ENCODE results near the gene SCGB1D4. TPM values are rescaled to one million over a fixed set of nuclear protein-coding genes. Genes with fewer than 3 reads are reported as not detected.
A peak's percentile ranks its signal among the peaks of the same experiment; 100 is the strongest.
"Not testable (repeated sequence)": the region's sequence is repeated elsewhere in the genome, so short reads cannot be mapped to it uniquely, and the experiment has no call there.

SCGB1D4 gene, protein sequence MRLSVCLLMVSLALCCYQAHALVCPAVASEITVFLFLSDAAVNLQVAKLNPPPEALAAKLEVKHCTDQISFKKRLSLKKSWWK
- not detected in 2 replicates for total RNA-seq (2014; rRNA removed)
- not detected for polyA plus RNA-seq (2012)

GRCh38 chr11:62298975-62299374 is at the start of gene SCGB1D4:
Gene SCGB1D4, minus strand, starts transcription at chr11:62299075. Its CDS starts 65 bp downstream, at chr11:62299010.
- no peak for DNase-seq (ENCODE audit: low read depth)

- no peak for DNase-seq (ENCODE audit: low read depth)
Observed at GRCh38 chr11:62345861-62346260, 47.0 kb upstream of the SCGB1D4 start.

DNA sequence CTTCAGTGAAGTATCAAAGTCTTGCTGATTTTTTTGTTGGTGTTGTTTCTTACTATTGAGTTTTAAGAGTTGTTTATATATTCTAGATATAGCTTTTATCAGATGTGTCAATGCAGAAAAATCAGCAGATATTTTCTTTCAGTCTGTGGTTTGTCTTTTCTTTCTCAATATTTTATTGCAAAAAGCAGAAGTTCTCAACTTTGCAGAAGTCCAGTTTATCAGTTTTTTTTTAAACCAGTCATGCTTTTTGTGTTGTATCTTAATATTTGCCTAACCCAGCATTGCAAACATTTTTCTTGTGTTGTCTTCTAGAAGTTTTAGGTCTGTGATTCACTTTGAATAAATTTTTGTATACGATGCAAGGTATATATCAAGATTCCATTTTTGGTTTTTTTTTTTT is 45.3 kb upstream of the SCGB1D4 start:
- no peak for DNase-seq (ENCODE audit: low read depth)

GRCh38 chr11:62343646-62344190 is 44.8 kb upstream of the SCGB1D4 start:
- DNase-seq (ENCODE audit: low read depth) = not testable (repeated sequence)

GRCh38 chr11:62341588-62341987 is 42.7 kb upstream of the SCGB1D4 start:
- no peak for DNase-seq (ENCODE audit: low read depth)

DNA sequence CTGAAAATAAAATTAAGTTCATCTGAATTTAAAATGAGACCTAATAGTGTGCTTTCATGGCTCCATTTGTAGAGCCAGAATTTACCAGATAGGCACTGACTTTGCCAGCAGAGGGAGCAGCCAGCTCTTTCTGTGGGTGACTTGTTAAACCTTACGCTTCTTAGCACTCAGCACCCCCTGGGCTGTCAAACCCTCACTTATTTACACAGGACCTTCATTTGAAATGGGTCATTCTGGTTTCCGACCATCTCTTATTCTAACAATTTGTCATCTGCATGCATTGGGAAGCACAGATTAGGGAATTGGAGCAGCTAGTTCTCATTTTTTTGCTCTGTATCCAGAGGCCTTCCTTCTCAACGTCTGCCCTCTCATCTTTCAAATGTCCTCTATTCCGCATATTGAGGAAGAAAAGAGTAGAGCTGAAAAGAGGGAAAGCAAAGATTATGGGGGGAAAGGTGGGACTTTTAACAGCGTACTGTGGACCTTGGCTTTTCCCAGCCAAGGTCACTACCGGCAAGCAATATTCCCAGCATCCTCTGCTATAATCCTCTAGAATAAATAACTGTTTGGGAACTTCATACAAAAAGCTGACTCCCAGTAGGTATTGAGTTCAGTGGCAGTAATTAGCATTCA is 41.5 kb upstream of the SCGB1D4 start:
- DNase-seq (ENCODE audit: low read depth) = peak; percentile 34

- DNase-seq (ENCODE audit: low read depth) = no peak
Observed at GRCh38 chr11:62338218-62338617, 39.3 kb upstream of the SCGB1D4 start.

- DNase-seq (ENCODE audit: low read depth) = peak; percentile 51
Observed at GRCh38 chr11:62337303-62338181, 38.7 kb upstream of the SCGB1D4 start, which contains the start of gene ASRGL1. Gene ASRGL1, plus strand, starts transcription at chr11:62337448. Its CDS starts 530 bp downstream, at chr11:62337978.

GRCh38 chr11:62336949-62337302 is 38.1 kb upstream of the SCGB1D4 start:
- DNase-seq (ENCODE audit: low read depth) = not testable (repeated sequence)

- no peak for DNase-seq (ENCODE audit: low read depth)
Observed at GRCh38 chr11:62333768-62334167, 34.9 kb upstream of the SCGB1D4 start.

DNA sequence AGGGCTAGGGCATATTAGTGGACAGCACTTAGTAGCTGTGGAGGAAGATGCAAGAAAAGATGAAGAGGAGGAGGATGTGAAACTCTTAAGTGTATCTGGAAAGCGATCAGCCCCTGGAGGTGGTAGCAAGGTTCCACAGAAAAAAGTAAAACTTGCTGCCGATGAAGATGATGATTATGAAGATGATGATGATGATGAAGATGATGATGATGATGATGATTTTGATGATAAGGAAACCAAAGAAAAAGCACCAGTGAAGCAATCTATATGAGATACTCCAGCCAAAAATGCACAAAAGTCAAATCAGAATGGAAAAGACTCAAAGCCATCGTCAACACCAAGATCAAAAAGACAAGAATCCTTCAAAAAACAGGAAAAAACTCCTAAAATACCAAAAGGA is 32.4 kb upstream of the SCGB1D4 start:
- not testable (repeated sequence) for DNase-seq (ENCODE audit: low read depth)

DNA sequence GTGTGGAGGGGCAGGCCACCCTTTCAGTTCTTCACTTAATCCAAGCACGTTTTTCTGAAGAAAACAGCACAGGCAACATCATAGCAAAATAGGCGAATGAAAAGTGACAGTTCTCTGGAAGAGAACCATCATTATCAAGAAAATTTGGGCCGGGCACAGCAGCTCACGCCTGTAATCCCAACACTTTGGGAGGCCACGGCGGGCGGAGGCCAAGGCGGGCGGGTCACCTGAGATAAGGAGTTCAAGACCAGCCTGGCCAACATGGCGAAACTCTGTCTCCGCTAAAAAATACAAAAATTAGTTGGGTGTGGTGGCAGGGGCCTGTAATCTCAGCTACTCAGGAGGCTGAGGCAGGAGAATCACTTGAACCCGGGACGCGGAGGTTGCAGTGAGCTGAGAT is 28.7 kb upstream of the SCGB1D4 start:
- DNase-seq (ENCODE audit: low read depth) = not testable (repeated sequence)

DNA sequence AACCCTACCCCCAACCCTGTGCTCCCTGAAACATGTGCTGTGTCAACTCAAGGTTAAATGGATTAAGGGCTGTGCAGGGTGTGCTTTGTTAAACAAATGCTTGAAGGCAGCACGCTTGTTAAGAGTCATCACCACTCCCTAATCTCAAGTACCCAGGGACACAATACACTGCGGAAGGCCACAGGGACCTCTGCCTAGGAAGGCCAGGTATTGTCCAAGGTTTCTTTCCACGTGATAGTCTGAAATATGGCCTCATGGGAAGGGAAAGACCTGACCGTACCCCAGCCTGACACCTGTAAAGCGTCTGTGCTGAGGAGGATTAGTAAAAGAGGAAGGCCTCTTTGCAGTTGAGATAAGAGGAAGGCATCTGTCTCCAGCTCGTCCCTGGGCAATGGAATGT is 27.8 kb upstream of the SCGB1D4 start:
- DNase-seq (ENCODE audit: low read depth) = not testable (repeated sequence)

GRCh38 chr11:62325781-62326180 is 26.9 kb upstream of the SCGB1D4 start:
- DNase-seq (ENCODE audit: low read depth) = not testable (repeated sequence)

DNA sequence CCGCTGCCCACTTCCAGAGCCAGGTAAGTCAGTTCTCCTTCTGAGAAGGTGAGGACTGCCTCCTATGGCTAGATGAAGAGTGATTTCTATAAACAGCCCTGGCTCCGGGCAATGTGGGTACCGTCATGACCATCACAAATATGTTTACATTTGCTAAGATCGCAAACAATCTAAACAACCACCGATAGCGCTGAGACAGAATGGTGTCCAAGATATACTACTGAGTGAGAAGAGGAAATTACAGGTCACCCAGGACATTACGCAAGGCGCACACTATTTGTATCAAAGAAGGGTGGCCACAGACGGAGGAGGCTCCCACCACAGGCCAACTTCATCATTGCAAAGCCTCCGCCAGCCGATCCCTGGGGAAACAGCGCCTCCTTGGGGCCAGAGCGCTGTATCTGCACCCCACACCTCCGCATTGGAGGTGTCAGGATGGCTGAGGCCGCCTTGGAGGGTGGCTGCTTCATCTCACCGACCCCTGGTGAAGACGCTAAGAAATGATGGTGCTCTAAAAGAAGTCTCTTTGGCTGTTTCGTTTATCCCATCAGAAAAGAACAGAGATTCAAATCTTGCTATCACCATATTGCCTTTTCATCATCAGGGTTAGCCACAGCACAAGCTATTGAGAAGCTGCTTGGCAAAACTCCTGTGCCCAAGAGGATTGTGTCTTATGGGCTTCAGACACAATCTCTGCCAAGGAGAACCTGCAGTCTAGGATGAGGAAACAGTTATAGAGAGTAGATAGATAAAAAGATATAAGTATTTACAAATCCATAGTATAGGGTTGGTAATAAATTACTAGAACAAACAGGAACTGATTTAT is 26.1 kb upstream of the SCGB1D4 start:
- DNase-seq (ENCODE audit: low read depth) = peak; percentile 2

- DNase-seq (ENCODE audit: low read depth) = no peak
Observed at GRCh38 chr11:62322524-62322923, 23.6 kb upstream of the SCGB1D4 start.

DNA sequence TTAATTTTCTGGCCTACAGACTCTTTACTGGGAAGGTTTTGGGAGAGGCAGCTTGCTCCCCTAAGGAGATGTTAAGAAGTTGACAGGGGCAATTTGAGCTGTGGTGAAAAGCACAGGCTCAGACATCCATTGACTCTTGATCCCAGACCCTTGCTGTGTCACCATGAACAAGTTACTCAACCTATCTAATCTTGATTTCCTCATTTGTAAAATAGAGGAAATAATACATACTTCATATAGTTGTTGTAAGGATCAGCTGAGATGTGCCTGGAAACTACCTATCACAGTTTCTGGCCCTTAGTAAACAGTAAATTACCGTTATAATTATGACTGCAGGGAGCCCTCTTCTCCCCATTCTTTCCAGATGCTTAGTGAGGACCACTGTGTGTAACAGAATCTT is 16.6 kb upstream of the SCGB1D4 start:
- DNase-seq (ENCODE audit: low read depth) = no peak

DNA sequence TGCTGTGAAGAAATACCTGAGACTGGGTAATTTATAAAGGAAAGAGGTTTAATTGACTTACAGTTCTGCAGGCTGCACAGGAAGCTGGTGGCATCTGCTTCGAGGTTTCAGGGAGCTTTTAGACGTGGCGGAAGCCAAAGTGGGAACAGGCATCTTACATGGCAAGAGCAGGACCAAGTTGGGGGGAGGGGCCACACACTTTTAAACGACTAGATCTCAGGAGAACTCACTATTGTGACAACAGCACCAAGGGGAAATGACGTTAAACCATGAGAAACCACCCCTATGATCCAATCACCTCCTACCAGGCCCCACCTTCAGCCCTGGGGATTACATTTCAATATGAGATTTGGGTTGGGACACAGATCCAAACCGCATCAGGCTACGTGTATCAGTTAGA is 11.1 kb upstream of the SCGB1D4 start:
- DNase-seq (ENCODE audit: low read depth) = no peak

DNA sequence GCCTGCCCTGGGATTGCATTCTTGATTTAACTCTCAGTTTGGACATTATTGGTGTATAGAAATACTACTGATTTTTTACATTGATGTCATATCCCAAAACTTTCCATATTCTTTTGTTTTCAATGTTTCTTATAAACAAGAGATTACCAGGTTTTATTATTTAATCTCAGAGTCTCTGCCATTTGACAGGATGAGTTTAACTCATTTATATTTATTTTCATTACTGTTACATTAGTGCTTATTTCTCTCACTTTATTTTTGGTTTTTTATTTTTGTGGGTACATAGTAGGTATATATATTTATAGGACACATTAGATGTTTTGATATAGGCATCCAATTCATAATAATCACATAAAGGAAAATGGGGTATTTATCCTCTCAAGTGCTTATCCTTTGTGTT is 9.1 kb upstream of the SCGB1D4 start:
- no peak for DNase-seq (ENCODE audit: low read depth)

DNA sequence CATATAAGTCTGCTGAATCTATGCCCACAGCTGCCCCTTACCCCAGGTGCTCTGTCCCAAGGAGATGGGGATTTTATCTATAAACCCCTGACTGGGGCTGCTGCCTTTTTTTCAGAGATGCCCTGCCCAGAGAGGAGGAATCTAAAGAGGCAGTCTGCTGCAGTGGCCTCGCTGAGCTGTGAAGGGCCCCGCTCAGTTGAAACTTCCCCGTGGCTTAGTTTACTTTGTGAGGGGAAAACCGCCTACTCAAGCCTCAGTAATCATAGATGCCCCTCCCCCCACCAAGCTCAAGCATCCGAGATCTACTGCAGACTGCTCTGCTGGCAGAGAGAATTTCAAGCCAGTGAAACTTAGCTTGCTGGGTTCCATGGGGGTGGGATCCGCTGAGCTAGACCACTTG is 7.4 kb upstream of the SCGB1D4 start:
- no peak for DNase-seq (ENCODE audit: low read depth)

DNA sequence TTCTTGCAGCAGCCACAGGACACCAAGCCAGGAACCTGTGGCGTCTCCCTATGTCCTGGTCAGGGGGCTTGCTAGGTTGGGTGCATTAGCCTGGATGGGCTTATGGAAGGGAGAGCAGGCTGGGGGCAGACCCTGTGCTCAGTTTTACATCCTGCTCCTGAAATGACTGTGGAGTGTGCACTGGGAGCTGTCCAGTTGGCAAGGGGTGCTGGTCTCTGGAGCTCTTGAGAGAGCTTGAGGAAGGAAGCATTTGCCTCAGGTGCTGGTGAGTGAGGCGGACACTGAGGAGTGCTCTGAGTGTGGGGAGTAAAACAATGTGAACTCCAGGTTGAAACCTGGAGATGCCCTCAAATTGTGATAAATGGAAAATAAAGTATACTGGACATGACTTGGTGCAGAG is 3.4 kb downstream of the SCGB1D4 start:
- DNase-seq (ENCODE audit: low read depth) = peak; percentile 13

All from LHCN-M2 (cell line).